Hepatocyte (in vitro differentiated cells): ENCODE data around the gene LONP2.

Source experiments
- CTCF ChIP-seq: fragments of 200-600 bp; sonication (generic); IDR thresholded peaks from 2 replicates; pipeline ENCODE4 v1.5.1; 2016; ENCODE audit warnings: antibody characterized with exemption, mild to moderate bottlenecking; ENCODE audit not compliant: poor library complexity
- EZH2 ChIP-seq: fragments of 200-600 bp; sonication (generic); IDR thresholded peaks from 2 replicates; pipeline ENCODE4 v1.6.1; 2016; ENCODE audit warnings: antibody characterized with exemption, mild to moderate bottlenecking, borderline replicate concordance

GRCh38 chr16:48220891-48221290, 23.2 kb upstream of the LONP2 start:
- TF ChIP-seq CTCF, result no peak
- TF ChIP-seq EZH2, result no peak
